Fibroblast of the aortic adventitia (primary cell): ENCODE results near the gene MLH1. TPM values are rescaled to one million over a fixed set of nuclear protein-coding genes. Genes with fewer than 3 reads are reported as not detected.

Experiments
- DNase-seq: peaks from one replicate; pipeline ENCODE4 v3.0.0-alpha.2; 2010; ENCODE audit warnings: low read depth
- H3K4me3 ChIP-seq: 2 replicates; pipeline ENCODE4 v1.5.1; 2011; ENCODE audit warnings: low read depth, mild to moderate bottlenecking, control low read depth, low read length, moderate library complexity
- total RNA-seq: library from RNA; depleted of rRNA; stranded (reverse); fragments of >200 nt; gene quantifications from 2 replicates; pipeline ENCODE4 v1.2.3, GENCODE V29; 2012; ENCODE audit warnings: low replicate concordance
- TF ChIP-seq, protein P1 (sequence below): IDR thresholded peaks from 2 replicates; pipeline ENCODE4 v1.5.1; 2011; ENCODE audit warnings: mild to moderate bottlenecking, low read length, control low read depth, inconsistent platforms; ENCODE audit not compliant: insufficient read depth

MLH1 gene
- total RNA-seq, 1 donor: 56.5 TPM

DNA sequence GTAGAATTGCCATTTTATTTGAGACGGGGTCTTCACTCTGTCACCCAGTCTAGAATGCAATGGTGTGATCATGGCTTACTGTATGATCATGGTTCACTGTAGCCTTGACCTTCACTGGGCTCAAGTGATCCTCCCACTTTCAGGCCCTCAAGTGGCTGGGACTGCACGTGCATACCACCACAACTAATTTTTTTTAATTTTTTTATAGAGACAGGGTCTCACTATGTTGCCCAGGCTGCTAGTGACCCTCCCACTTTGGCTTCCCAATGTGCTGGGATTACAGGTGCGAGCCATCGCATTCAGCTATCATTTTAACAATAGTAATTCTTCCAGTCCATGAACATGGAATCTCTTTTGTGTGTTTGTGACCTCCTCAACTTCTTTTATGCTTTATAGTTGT is 12.3 kb upstream of the MLH1 start:
- DNase-seq: no peak
- TF ChIP-seq, protein P1, sequence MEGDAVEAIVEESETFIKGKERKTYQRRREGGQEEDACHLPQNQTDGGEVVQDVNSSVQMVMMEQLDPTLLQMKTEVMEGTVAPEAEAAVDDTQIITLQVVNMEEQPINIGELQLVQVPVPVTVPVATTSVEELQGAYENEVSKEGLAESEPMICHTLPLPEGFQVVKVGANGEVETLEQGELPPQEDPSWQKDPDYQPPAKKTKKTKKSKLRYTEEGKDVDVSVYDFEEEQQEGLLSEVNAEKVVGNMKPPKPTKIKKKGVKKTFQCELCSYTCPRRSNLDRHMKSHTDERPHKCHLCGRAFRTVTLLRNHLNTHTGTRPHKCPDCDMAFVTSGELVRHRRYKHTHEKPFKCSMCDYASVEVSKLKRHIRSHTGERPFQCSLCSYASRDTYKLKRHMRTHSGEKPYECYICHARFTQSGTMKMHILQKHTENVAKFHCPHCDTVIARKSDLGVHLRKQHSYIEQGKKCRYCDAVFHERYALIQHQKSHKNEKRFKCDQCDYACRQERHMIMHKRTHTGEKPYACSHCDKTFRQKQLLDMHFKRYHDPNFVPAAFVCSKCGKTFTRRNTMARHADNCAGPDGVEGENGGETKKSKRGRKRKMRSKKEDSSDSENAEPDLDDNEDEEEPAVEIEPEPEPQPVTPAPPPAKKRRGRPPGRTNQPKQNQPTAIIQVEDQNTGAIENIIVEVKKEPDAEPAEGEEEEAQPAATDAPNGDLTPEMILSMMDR: no peak
- no peak overlapping the region for H3K4me3 ChIP-seq

DNA sequence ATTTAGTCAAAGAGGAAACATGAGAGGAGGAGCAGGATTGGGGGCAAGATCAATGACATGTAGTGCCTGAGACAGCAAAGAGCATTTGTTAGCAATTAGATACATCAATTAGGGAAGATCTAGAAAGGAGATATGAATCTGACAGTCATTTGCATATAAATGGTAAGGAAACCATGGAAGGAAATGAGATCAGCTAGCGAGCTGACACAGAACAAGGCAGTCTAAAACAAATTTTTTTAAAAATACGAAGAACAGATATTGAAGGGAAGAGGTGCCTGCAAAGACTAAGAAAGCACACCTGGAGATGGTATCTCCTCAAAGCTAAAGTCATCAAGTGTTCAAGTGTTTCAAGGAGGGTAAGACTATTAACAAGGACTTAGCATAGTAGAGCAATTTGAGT is 5.0 kb upstream of the MLH1 start:
- TF ChIP-seq, protein P1: no peak
- no peak for DNase-seq
- H3K4me3 ChIP-seq: no peak overlapping the region

DNA sequence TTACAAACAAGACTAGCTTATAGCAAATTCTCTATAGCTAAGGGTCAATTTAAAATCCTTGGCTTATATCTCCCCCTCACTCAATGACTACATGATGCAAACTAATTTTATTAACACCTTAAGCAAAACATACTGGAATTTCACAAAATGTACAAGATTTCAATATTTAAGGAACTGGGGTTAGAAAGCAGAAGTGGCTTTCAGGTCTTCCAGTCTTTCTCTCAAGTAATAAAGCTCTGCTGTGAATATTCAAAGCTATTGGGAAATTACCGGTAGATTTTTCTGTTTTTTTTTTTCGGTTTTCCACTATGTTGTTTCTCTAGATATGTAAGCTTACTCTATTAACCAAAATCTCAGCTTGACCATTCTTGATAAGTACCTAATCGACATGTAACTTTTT is 4.3 kb upstream of the MLH1 start:
- no peak for DNase-seq
- no peak overlapping the region for H3K4me3 ChIP-seq
- TF ChIP-seq, protein P1: no peak

DNA sequence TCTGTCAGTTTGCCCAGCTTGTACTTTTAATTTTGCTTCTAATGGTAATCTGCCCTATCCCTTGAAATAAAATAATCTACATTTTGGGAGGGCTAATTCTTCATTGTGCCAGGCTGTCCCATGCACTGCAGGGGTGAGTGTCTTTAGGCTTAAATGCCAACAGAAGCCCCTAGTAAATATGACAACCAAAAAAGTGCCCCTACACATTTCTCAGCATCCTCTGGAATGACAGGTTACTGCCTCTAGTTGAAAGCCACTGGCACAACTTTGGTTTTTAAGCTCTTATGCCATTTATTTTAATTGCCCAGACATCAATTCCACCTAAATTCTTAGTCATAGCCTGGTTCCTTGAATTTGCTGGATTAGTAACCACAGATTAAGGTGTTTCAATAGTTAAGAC is 3.8 kb upstream of the MLH1 start:
- TF ChIP-seq, protein P1: no peak
- no peak for DNase-seq
- H3K4me3 ChIP-seq: peak overlapping the region; percentile 23

DNA sequence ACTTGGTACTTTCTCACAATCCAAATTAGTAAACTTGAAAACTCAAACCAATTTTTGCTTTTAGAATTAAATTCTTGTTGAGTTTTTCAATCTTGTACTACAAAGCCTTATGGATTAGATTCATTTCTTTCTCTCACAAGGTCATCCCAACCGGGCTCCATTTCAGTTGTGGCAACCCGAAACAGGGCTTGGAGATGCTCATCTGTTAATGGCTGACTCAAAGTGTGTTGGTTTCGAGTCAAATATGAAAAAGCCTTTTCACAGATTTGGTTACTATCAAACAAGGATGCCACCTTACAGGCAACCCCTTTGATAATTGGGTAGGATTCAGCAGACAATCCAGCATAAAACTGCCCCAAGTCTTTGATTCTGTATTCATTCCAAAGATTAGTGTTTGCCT is 2.2 kb upstream of the MLH1 start:
- no peak for DNase-seq
- TF ChIP-seq, protein P1: no peak
- peak overlapping the region; percentile 97 for H3K4me3 ChIP-seq

DNA sequence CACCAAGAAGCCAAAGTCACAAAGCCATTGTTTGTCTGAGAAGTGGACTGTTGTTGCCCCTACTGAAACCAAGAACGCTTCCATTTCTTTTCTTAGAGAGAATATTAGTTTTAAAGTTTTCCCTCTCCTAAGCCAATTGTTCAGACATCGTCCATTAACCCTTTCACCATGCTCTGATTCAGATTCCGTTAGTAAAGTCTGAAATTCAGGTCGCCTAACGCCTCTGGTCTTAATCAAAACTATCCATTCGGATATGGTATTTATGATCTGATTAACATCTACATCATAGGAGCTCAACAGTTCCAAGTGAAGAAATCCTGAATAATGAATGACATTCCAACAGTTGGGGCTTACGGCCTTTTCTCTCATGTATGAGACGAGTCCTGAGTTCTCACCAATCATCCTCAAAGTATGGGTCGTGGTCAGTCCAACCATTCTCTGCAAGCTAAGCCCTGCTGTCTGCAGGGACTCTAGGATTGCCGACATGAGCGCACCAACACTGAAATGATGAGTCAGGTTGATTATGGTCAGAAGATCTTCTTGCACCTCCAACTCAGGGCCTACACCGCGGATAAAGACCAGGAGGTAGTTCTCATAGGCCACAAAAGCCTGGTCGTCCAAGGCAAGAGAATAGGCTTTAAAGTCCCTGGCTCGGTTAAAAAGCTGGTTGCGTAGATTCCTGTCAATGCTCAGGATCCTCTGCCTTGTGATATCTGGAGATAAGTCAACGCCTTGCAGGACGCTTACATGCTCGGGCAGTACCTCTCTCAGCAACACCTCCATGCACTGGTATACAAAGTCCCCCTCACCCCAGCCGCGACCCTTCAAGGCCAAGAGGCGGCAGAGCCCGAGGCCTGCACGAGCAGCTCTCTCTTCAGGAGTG is 1.2 kb upstream of the MLH1 start:
- DNase-seq: peak; percentile 64
- TF ChIP-seq, protein P1: no peak

More for the DNA sequence above, 1.2 kb upstream of the MLH1 start:
- peak overlapping the region; percentile 97 for H3K4me3 ChIP-seq
